ENCODE data around the gene TMEM131.

DNA sequence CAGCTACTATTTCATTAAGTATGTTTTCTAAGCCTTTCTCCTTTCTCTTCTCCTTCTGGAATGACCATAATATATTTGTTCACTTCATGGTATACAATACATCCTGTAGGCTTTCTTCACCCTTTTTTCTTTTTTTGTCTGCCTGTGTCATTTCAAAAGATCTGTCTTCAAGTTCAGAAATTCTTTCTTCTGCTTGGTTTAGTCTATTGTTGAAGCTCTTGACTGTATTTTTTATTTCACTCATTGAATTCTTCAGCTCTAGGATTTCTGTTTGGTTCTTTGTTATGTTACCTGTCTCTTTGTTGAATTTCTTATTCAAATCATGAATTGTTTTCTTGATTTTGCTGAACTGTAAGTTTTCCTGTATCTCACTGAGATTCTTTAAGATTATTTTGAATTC is 109.9 kb downstream of the TMEM131 start:
- TF ChIP-seq CTCF (IDR thresholded peaks at IDR 0.05) = no peak
- no peak for TF ChIP-seq POLR2A (IDR thresholded peaks at IDR 0.05)
- no peak for TF ChIP-seq EP300 (IDR thresholded peaks at IDR 0.05)
